GM21619 (cell line): ENCODE data around the gene SNTA1.
"Not testable (repeated sequence)": the region's sequence is repeated elsewhere in the genome, so short reads cannot be mapped to it uniquely, and the experiment has no call there.

Source experiments
- ATAC-seq: cut with Tn5 transposase; IDR thresholded peaks from one replicate; pipeline ENCODE4 v1.9.1; 2021; ENCODE audit not compliant: unreplicated experiment

Gene SNTA1

DNA sequence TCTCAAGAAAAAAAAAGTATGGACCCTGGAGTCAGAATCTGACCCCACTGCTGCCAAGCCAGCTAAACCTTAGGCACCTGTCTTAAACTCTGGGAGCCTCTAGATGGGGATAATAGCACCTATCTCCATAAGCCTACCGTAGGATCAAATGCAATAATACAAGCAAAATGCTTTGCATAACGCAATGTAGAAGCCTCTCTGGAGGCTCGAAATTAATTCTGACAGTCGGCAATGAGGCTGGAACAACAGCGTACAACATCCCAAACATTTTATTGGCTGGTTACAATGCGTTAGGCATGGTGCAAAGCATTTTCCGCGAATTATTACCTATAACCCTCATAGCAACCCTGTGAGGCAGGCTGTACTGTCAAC, 42.8 kb downstream of the SNTA1 start:
- ATAC-seq, result peak; percentile 30

DNA sequence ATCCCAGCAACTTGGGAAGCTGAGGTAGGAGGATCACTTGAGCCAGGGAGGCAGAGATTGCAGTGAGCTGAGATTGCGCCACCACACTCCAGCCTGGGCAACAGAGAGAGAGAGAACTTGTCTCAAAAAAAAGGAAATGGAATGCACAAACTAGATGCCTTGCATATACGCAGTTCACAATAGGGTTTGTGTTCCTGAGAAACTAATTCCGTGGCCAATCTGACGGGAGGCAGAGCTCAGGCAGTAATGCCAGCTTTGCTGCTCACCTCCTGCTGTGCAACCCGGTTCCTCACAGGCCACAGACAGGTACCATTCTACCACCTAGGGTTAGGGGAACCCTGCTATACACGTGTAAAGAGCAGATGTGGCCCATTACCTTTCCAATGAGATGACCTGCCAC, 43.6 kb downstream of the SNTA1 start:
- ATAC-seq, result no peak

DNA sequence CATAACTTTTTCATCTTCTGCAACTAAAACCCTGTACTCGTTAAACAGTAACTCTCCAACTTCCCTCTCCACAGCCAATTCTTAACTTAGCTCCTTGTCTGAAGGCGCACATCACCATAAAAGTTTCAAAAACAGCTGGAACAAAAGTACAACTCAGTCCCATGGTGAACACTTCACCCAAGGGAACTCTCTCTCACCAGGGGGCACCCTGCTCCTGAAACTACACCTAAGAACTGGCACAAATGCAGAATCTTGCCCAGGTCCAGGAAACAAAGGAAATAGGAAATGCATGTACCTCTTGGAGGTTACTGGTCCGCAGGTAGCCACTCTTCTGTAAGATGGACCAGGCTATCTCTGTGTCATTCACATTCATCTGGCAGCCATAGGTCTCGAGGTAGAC, 48.8 kb downstream of the SNTA1 start:
- ATAC-seq, result no peak

DNA sequence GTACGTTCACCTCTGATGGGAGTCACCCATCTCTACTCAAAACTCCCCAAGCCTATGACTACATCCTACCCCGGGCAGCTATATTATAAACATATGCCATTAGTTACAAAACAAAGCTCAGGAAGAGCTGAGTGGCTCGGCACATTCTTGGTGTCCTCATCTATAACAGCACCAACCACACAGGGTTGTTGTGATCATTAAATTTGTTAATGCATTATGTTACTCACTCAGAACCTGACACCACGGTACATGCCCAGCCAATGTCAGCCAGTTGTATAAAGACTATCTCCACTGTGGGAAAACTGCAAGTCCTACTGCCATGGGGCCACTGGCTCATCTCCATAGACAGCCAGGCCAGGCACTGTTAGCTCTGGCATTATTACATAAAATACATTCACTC, 50.0 kb downstream of the SNTA1 start:
- ATAC-seq, result no peak

DNA sequence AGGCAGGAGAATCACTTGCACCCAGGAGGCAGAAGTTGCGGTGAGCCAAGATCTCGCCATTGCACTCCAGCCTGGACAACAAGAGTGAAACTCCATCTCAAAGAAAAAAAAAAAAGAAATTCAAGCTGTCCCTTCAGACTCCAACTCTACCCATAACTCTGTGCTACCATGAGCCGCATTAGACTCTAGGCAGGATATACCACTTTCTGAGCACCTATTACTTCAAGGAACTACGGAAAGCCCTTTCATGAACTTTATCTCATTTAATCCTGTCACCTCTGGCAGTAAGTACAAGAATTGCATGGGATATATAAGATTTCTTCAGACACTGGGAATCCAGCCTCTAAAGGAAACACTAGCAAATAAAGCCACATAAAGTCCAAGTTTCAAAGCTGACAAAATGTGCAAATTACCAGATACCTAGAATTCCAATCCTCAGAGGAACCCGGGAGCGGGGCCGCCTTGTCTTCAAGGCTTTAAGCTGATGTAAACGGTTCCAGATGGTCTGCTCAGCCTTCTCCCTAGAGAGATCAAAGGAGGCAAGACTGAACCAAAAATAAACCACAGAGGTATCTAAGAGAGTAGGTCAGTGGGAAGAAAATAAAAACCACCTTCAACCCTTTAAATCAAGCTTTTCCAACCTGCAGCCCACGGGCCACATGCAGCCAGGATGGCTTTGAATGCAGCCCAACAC, 51.7 kb downstream of the SNTA1 start:
- ATAC-seq, result no peak

DNA sequence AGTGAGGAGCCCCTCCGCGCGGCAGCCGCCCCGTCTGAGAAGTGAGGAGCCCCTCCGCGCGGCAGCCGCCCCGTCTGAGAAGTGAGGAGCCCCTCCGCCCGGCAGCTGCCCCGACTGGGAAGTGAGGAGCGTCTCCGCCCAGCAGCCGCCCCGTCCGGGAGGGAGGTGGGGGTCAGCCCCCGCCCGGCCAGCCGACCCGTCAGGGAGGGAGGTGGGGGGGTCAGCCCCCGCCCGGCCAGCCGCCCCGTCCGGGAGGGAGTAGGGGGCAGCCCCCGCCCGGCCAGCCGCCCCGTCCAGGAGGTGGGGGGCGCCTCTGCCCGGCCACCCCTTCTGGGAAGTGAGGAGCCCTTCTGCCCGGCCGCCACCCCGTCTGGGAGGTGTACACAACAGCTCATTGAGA, 54.2 kb downstream of the SNTA1 start:
- not testable (repeated sequence) for ATAC-seq

DNA sequence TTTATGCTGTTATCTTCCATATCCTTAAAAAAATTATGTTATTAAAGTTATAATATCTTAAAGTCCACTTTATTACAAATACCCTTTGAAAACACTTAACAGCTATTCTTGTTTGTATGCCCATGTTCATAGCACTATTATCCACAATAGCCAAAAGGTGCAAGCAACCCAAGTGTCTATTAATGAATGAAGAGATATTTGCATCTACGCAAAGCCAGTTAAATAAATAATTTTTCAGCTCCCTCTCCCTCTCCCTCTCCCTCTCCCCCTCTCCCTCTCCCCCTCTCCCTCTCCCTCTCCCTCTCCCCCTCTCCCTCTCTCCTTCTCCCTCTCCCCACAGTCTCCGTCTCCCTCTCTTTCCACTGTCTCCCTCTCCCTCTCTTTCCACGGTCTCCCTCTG, 55.3 kb downstream of the SNTA1 start:
- ATAC-seq, result no peak

DNA sequence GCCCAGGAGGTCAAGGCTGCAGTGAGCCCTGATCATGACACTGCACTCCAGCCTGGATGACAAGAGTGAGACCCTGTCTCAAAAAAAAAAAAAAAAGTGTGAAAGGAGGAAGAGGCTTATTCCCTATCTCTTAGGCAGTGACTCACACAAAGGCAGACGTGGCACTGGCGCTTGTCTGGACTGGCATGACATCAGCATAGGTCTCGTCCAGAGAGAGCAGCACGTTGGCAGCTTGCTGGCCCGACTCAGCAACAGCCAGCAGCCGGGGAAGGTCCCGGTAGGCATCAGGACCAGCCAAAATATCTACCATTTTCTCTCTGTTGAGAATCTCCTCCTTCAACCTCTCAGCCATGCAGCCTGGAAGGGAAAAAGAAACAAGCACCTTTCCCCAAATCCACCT, 56.4 kb downstream of the SNTA1 start:
- no peak for ATAC-seq

DNA sequence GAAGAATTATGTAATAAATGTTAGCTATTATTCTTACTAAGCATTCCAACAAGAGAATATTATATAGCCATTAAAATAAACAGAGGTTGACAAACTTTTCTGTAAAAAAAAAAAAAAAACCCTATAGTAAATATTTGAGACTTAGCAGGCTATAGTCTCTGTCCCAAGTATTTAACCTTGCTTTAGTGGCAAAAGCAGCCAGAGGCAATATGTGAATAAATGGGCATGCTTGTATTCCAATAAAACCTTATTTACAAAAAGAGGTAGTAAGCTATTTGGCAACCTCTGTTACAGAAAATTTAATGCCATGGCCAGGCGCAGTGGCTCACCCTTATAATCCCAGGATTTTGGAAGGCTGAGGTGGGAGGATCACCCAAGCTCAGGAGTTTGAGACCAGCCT, 56.9 kb downstream of the SNTA1 start:
- no peak for ATAC-seq

DNA sequence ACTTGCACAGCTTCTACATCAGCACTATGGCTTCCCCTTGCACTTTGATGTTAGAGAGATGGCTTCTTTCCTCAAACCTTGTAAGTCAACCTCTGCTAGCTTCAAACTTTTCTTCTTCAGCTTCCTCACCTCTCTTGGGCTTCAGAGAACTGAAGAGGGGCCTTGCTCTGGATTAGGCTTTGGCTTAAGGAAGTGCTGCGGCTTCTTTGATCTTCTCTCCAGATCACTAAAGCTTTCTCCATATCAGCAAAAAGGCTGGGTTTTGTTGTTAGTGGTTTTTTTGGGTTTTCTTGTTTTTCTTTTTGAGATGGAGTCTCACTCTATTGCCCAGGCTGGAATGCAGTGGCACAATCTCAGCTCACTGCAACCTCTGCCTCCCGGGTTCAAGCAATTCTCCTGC, 66.2 kb downstream of the SNTA1 start:
- ATAC-seq, result no peak

DNA sequence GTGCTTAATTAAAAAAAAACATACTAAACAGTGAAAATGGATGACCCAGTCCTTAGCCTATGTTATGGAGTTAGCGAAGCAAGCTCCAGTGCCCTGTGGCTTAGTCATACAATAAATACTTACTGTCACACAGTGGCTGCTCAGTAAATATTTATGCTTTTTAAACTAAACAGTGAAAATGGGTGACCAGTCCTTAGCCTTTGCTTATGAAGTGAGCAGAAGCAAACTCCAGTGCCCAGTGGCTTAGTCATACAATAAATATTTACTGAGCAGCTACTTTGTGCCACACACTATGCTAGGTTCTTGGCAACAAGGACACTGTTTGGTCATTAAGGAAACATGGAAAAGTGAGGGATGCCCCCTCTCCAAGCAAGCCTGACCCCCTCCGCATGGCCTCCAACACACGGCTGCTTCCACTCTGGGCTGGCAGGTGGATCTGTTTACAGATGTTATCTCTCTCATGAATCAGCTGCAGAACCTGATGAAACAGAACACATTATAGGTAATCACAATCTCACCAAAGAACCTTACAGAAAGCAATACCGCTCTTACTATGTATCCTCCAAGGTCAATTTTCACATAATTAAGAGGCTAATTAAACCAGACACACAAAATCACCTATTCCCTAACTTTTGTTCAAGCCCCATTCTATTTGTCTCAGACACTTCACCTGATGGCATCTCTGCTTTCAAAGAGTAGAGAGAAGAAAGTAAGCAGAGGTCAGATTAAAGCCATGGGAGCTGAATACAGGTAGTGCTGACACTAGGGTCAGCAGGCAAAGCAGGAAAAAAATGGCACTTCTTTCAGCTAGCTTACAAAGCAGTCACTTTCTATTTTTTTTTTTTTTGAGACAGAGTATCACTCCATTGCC, 69.6 kb downstream of the SNTA1 start:
- no peak for ATAC-seq

DNA sequence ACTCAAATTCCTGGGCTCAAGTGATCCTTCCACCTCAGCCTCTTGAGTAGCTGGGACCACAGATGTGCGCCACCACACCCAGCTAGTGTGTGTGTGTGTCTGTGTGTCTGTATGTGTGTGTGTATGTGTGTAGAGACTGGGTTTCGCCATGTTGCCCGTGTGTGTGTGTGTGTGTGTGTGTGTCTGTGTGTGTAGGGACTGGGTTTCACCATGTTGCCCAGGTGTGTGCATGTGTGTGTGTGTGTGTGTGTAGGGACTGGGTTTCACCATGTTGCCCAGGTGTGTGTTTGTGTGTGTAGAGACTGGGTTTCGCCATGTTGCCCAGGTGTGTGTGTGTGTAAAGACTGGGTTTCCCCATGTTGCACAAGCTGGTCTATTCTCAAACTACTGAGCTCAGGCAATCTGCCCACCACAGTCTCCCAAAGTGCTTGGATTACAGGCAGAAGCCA, 70.5 kb downstream of the SNTA1 start:
- no peak for ATAC-seq

DNA sequence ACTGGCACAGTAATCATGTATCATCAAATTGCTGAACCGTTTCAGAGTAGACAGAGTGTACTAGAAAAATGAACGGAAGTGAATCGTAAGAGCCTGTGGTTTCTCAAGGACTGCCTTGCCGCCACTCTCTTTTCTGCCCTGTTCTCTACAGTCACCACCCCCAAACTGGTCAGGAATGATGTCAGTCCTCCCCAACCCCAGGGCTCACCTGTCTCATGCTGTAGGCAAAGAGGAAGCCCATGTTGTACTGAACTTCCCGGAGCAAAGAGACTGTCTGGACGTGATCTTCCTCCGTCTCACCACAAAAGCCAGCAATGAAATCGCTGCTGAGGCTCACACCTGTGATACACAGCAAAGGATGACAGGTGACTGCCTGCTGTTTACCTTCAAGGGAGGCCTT, 73.3 kb downstream of the SNTA1 start:
- peak; percentile 50 for ATAC-seq

DNA sequence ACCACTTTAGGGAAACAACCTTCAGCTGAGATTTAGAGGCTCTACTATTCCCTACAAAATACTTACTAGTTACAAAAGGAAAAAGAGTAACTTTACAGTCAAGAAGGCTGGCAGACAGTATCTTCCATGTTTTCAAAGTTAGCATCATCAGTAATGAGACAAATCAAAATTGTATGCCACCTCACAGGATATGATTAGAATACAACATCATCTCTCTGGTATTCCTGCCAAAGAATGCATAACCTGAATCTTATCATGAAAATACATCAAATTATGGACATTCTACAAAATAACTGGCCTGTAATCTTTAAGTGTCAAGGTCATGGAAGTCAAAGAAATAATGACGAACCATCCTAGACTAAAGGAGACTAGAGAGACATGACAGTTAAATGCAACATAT, 80.7 kb downstream of the SNTA1 start:
- no peak for ATAC-seq

DNA sequence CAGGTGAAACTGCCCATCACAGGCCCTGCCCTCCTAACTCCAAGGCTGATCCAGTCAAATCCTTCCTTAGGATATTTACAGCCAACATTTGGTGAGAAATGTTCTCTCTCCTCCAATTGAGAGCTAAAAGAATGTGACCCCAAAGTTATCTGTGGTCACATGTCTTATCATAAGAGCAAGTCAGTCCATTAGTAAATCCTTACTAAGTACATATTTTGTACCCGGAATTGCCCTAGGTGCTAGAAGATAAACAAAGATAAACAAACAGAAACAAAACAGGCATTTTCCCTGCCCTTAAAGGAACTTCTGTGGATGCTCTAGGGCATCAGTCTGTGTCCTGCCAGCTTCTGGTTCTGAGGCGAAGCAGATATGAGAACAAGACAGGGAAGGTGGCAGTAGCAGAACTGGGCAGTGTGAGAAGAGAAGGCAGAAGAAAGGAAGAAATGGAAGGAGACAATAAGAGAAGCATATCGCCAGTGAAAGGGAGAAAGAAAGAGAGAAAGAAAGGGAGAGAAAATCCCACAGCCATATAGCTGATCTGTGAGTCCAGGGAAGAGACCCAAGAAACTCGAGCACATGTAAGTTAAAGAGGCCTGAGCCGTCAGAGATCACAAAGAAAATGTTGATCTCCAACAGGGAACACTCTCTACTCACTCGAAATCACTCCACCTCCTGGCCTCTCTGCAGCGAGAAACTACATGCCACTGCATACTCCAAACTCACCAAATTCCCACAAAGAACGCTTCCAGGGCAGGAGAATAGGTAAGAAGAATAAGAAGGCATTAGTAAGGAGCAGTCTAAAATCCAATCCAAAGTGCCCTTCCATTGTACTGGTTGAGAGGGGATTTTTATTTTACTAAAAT, 83.9 kb downstream of the SNTA1 start:
- ATAC-seq, result no peak
